ENCODE data around the gene ZFAND3.

ZFAND3 gene

DNA sequence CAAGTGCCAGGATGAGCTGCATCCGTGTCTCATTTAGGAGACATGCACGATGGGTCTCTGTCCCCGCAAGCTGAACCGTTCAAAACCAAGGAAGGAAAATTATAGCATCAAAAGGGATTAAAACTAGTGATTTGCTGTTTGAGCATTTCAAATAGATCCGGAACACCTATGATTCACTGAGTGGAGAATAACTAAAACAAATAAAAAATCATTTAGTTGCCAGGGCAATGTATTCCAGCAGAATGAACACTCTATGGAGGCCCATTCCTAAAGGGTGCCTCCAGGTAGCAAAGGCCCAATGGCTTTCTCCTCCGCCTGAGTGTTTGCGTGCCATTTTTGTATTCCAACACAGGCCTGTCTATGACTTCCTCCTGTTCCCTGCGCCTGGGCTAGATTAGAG lies 354.8 kb downstream of the ZFAND3 start:
- no peak for DNase-seq

DNA sequence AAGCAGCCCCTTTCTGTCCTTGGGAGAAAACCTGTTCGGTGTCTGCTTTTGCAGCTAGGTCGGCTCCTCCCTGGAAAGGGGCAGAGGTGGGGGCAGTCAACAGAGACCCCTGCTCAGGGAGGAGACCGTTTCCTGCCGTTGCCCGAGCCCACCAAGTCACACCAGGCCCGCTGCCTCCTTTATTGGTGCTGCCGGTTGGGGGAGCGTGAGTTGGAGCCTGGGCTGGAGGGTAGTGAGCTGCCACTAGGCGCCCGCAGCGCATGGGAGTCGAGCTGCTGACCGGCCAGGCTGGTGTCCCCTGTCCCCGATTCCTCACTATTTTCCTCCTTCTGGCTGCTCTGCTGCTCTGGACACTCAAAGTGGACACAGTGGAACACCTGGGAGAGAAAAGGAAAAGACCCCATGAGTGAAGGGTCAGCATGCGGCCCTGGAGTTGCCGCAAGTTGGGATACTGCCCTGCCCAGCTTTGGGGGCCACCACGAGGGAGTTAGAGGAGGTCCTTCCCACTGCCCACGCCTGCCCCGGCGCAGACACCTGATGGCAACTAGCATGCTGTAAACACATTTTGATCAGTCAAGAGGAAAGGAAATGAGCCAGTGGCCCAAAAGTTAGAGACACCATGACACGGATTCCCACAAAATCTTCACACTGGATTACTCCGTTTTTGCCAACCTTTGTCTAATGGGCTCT lies 355.4 kb downstream of the ZFAND3 start:
- no peak for DNase-seq

- no peak for DNase-seq
Measured at GRCh38 chr6:38175786-38176185, 356.3 kb downstream of the ZFAND3 start.

DNA sequence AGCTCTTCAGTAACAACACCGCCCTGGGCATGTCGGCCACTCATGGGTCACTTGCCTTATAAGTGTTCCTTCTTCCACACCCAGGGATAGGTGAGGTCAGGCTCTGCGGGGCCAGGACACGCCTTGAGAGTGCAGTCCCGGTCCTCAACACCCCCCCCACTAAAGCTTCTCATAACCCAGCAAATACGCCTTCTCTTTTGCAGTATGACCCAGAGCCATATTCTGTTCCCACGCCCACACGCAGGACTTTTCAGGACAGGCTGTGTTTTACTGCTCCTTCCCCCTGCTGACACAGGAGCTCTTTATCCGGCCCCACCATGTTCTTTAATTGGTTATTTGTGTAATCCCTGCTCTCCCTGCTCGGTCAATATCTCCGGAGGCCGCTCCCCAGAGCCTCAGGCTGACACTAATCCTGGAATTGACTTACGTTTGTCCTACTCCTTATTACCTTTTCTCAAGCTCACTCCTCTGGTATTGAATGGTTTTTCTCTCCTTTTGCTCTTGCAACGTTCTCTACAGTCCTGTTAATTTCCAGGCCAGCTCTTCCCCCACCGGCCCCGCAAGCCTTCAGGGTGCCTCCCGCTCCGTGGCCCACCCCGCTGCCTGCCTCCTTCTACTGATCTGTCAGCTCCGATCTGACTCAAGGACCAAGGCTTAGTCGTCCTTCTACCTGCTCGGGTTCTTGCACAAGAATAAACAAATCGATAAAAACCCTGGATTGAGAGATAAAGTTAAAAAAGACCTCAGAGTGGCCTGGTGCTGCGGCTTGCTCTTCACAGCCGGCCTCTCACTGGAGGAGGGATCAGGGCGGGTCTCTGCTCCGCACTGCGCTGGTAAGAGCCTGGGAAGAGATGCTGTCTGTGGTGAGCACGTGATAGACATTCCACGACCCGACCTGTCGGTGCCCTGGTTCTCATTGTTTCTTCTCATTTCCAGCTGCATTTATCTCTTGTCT lies 357.5 kb downstream of the ZFAND3 start:
- no peak for DNase-seq

- no peak for DNase-seq
Measured at GRCh38 chr6:38177882-38178583, 358.5 kb downstream of the ZFAND3 start.

- DNase-seq: no peak
Measured at GRCh38 chr6:38178584-38178886, 359.0 kb downstream of the ZFAND3 start.

DNA sequence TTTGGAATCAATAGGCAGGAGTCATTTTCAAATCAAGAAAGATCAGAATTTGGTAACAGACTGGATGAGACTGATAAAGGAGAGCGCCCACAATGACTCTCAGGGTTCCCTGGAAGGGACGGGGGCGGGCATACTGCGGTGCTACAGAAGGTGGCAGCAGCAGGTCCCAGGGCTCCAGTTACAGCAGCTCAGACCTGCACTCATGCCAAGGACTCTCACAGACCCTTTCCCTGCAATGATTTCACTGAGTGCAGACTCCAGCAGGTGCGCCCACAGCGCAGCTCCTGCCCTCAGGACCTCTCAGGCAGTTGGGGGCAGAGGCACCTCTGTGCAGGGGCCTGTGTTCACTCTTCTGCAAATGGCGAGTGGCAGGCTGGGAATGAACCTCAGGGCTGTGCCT lies 359.8 kb downstream of the ZFAND3 start:
- no peak for DNase-seq

DNA sequence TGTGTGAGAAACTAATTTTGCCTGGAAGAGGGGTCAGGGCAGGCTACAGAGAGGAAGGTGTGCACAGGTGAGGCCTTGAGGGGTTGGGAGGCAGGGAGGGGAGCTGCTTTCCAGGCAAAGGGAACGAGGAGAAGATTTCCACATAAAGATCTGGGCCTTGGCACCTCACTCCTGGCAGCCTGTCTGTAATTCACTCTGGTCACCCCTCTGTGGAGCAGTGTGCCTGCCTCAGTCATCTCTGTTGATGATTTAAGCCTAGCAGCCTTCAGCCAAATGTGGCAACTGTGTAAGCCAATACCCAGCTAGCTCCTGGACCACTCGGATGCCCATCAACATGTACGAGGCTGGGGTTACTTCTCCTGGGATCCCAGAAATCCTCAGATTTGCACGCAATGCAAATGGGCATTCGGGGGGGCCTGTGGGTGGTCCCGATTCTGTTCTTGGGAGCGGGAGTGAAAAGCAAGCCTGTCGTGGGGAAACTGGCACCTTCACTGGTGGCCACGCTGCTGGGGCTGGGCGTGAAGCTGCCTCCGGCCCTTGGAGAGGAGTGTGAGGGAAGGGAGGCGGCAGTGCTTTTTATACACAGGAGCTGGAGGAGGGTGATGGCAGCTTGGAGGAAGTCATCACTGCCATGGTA lies 360.4 kb downstream of the ZFAND3 start:
- peak; percentile 16 for DNase-seq

- no peak for DNase-seq
Measured at GRCh38 chr6:38180586-38180985, 361.1 kb downstream of the ZFAND3 start.

DNA sequence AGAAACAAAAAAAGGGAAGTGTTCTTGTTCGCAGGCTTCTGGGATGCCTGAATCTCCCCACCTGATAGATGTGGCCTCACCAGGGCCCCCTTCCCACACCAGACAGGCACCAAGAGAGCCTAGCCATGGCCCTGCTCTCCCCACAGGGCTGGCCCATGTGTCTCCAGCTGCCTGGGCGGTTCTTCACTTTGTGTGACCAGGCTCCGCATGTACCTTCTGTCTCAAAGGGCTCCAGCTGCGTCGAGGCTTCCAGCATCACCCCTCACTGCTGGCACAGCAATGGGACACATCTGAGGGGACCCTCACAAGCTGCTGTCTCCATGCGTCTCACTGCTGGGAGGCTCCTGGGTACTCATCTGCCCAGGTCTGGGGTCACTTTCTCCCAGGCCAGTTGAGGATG lies 362.9 kb downstream of the ZFAND3 start:
- no peak for DNase-seq

- no peak for DNase-seq
Measured at GRCh38 chr6:38183856-38184584, 364.5 kb downstream of the ZFAND3 start.

- DNase-seq: no peak
Measured at GRCh38 chr6:38184585-38185080, 365.1 kb downstream of the ZFAND3 start.

- no peak for DNase-seq
Measured at GRCh38 chr6:38185244-38185643, 365.7 kb downstream of the ZFAND3 start.

DNA sequence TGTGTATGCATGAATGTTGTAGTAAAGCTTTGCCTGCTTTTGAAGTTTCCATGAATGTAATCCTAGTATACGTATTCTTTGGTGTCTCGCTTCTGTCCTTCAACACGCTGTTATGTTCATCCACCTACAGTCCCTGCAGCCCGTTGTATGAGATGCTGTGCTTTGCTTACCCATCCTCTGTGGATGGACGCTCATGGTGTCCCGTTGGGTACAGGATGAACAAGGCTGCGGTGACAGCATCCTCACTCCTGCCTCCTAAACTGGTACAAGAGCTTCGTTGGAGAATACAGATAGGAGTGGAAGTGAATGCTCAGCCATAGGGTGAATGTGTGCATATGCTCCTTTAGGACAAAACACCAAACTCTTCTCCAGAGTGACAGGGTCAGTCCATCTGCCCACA lies 366.2 kb downstream of the ZFAND3 start:
- DNase-seq: no peak

DNA sequence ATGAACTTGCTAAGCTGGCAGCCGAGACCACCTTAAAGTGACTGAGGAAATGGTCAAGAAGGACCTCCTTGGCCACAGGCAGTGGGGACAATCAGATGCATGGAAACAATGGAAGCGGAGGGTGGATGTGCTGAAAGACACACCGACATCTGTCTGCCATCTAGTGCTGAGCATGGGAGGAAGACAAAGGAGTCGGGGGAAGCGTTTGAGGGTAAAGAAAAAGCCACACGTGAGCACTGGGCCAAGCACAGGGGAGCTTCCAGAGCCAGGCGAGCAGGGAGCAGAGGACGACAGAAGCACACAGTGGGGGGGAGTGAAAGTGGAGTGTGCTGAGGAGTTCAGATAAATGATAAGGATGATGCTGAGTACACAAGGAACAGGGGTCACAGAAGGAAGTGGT lies 367.8 kb downstream of the ZFAND3 start:
- no peak for DNase-seq

GRCh38 chr6:38187811-38188590 lies 368.5 kb downstream of the ZFAND3 start:
- DNase-seq: no peak

- no peak for DNase-seq
Measured at GRCh38 chr6:38188677-38189335, 369.3 kb downstream of the ZFAND3 start.

DNA sequence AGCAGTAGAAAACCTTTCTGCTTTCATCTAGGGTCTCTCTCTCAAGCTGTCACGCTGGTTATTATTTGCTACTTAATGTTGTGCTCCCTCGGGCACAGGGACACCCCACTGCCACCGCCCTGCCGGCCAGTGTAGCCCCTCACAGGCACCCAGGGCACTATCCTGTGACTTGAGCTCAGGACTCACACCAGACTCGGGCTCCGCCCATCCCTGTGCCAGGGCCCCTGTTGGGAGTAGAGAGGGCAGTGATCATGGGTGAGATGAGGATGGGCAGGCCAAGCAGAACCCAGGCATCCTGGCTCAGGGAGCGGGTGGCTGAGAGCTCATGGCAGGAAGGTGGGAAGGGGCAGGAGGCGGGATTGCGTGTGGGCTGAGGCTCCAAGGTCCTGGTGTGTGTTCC lies 371.9 kb downstream of the ZFAND3 start:
- DNase-seq: no peak

DNA sequence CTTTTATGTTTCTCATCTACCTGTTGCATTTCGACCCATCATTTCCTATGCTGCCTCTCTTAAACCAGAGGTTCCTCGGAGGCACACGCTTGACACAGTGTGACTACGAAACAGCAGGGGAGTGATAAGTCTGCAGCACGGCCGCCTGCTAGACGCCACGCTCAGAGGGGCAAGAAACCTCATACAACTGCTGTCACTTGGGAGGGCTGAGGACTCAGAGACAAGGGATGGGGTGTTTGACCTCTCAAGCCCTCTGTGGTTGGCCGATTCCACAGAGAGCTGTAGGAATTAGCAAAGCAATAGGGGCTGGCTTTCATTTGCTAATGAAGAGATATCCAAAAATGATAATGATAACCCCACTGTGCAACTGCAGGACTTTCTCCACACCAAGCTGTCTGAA lies 372.5 kb downstream of the ZFAND3 start:
- DNase-seq: no peak

DNA sequence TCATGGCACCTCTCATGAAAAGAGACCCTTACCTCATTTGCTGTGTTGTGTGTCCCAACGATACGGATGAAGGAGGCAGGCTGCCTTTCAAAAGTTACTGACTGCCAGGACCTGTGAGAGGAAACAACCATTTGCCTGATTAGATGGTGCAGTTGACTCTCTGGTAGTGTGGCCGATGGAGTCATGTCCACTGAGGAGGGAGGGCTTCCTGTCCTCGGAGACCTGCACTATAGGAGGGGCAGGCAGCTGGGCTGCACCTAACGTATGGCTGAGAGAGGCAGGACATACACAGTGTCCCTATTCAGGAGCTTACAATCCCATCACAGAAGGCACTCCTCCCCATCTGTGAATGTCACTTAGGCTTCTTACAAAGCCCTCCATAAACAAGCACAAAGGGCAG lies 373.0 kb downstream of the ZFAND3 start:
- no peak for DNase-seq

- no peak for DNase-seq
Measured at GRCh38 chr6:38193051-38193450, 373.5 kb downstream of the ZFAND3 start.
